SK-N-SH (cell line): ENCODE measurements around the gene RAB3GAP2. TPM values are rescaled to one million over a fixed set of nuclear protein-coding genes. Genes with fewer than 3 reads are reported as not detected.
"Not testable (repeated sequence)": the region's sequence is repeated elsewhere in the genome, so short reads cannot be mapped to it uniquely, and the experiment has no call there.

ENCODE experiments used
- CTCF ChIA-PET: fragments of 300-600, 350-600 bp; formaldehyde crosslinking; extraction: SDS; loops from one replicate; lab custom pipeline; 2021; lab: Yijun Ruan, JAX
- POLR2A ChIA-PET: fragments of 350-600 bp; sonication (Branson Sonifier 250); formaldehyde crosslinking; extraction: SDS; loops from one replicate; lab custom pipeline; 2020; ENCODE audit warnings: antibody characterized with exemption, inconsistent platforms; lab: Yijun Ruan, JAX
- DNase-seq: peaks from one replicate; pipeline ENCODE4 v3.0.0; 2012
- H2AFZ ChIP-seq: fragments of 200-600 bp; sonication (generic); 2 replicates; pipeline ENCODE4 v1.8.1; 2016; ENCODE audit warnings: antibody characterized with exemption, mild to moderate bottlenecking, low read depth
- H3F3A ChIP-seq: fragments of 200-600 bp; sonication (generic); replicated peaks from 2 replicates; pipeline ENCODE3; 2016; ENCODE audit warnings: antibody characterized with exemption, mild to moderate bottlenecking; ENCODE audit not compliant: insufficient read depth
- H3K27ac ChIP-seq, 2 experiments: fragments of 200-500 bp in 1 of 2; fragments of 200-600 bp in 1 of 2; sonication (Bioruptor generic) in 1 of 2; sonication (generic), shearing (Covaris generic) in 1 of 2; 2 replicates each; pipeline versions ENCODE4 v1.5.1 to v1.6.1; 2014 to 2016; ENCODE audit warnings: low read depth in 2 of 2, inconsistent platforms in 1 of 2, low read length in 1 of 2, mild to moderate bottlenecking in 1 of 2, mixed read lengths in 1 of 2
- H3K27me3 ChIP-seq: fragments of 200-600 bp; sonication (generic), shearing (Covaris generic); 2 replicates; pipeline ENCODE4 v1.6.1; 2016; ENCODE audit warnings: mixed run types; ENCODE audit not compliant: insufficient read depth
- H3K36me3 ChIP-seq, 2 experiments: fragments of 200-500 bp in 1 of 2; fragments of 200-600 bp in 1 of 2; sonication (Bioruptor generic) in 1 of 2; sonication (generic) in 1 of 2; replicated peaks in 1 of 2; 2 replicates each; pipeline versions ENCODE3 to v1.5.1; 2014 to 2016; ENCODE audit warnings: low read length in 1 of 2, mild to moderate bottlenecking in 1 of 2; ENCODE audit not compliant: insufficient read depth in 2 of 2, control insufficient read depth in 1 of 2
- H3K4me1 ChIP-seq, 2 experiments: fragments of 200-500 bp in 1 of 2; fragments of 200-600 bp in 1 of 2; sonication (Bioruptor generic) in 1 of 2; sonication (generic), shearing (Covaris generic) in 1 of 2; 2 replicates each; pipeline versions ENCODE4 v1.5.1 to v1.6.1; 2014 to 2016; ENCODE audit warnings: low read depth in 1 of 2, low read length in 1 of 2, mixed run types in 1 of 2; ENCODE audit not compliant: insufficient read depth in 2 of 2, control insufficient read depth in 1 of 2
- H3K4me2 ChIP-seq: fragments of 200-600 bp; sonication (generic), shearing (Covaris generic); 2 replicates; pipeline ENCODE4 v1.6.1; 2017; ENCODE audit warnings: mixed run types
- H3K4me3 ChIP-seq, 2 experiments: fragments of 200-500 bp in 1 of 2; fragments of 200-600 bp in 1 of 2; sonication (Bioruptor generic) in 1 of 2; sonication (generic), shearing (Covaris generic) in 1 of 2; 2 replicates each; pipeline versions ENCODE4 v1.5.1 to v1.8.1; 2014 to 2016; ENCODE audit warnings: low read depth in 2 of 2, inconsistent platforms in 1 of 2, low read length in 1 of 2, mild to moderate bottlenecking in 1 of 2, mixed read lengths in 1 of 2, moderate library complexity in 1 of 2
- H3K79me2 ChIP-seq: fragments of 200-600 bp; sonication (generic); 2 replicates; pipeline ENCODE4 v1.8.1; 2017; ENCODE audit warnings: mild to moderate bottlenecking; ENCODE audit not compliant: insufficient read depth
- H3K9ac ChIP-seq: fragments of 200-600 bp; sonication (generic); 2 replicates; pipeline ENCODE4 v1.6.1; 2017; ENCODE audit warnings: mixed run types
- H3K9me2 ChIP-seq: fragments of 200-600 bp; sonication (generic); 2 replicates; pipeline ENCODE4 v1.6.1; 2017; ENCODE audit warnings: mixed run types
- H3K9me3 ChIP-seq: fragments of 200-600 bp; sonication (generic); 2 replicates; pipeline ENCODE4 v1.6.1; 2017; ENCODE audit warnings: mixed run types, mild to moderate bottlenecking, moderate library complexity
- H4K20me1 ChIP-seq: fragments of 200-600 bp; sonication (generic); 2 replicates; pipeline ENCODE4 v1.6.1; 2017; ENCODE audit warnings: mild to moderate bottlenecking, mixed run types; ENCODE audit not compliant: insufficient read depth
- ELF1 ChIP-seq: IDR thresholded peaks from 2 replicates; pipeline ENCODE4 v1.4.0; 2012
- EP300 ChIP-seq, 2 experiments: IDR thresholded peaks; 2 replicates each; pipeline versions ENCODE4 v1.4.0 to v1.6.1; 2012; ENCODE audit warnings: borderline replicate concordance in 1 of 2, low read depth in 1 of 2, low read length in 1 of 2
- FOXJ3 ChIP-seq: sonication (generic); formaldehyde crosslinking; IDR thresholded peaks from 2 replicates; pipeline ENCODE4 v1.5.1; 2020; ENCODE audit warnings: mild to moderate bottlenecking, missing genetic modification reagents
- FOXM1 ChIP-seq: IDR thresholded peaks from 2 replicates; pipeline ENCODE4 v1.4.0; 2012; ENCODE audit warnings: low read depth, mild to moderate bottlenecking
- IRF3 ChIP-seq: fragments of 150-350 bp; IDR thresholded peaks from 2 replicates; pipeline ENCODE4 v1.6.1; 2016; ENCODE audit warnings: mild to moderate bottlenecking, low read depth, low read length
- MXI1 ChIP-seq: IDR thresholded peaks from 2 replicates; pipeline ENCODE4 v1.6.1; 2012; ENCODE audit warnings: mild to moderate bottlenecking, low read depth, low read length, improper control_type of control experiment
- PBX3 ChIP-seq: IDR thresholded peaks from 2 replicates; pipeline ENCODE4; 2012
- RAD21 ChIP-seq: IDR thresholded peaks from 2 replicates; pipeline ENCODE4 v1.6.1; 2012; ENCODE audit warnings: mild to moderate bottlenecking, low read length
- RCOR1 ChIP-seq: fragments of 150-350 bp; IDR thresholded peaks from 2 replicates; pipeline ENCODE4 v1.6.1; 2017; ENCODE audit warnings: antibody characterized with exemption, low read length
- SMC3 ChIP-seq: IDR thresholded peaks from 2 replicates; pipeline ENCODE4 v1.6.1; 2012; ENCODE audit warnings: low read depth, low read length, improper control_type of control experiment
- TAF1 ChIP-seq: IDR thresholded peaks from 2 replicates; pipeline ENCODE4 v1.6.1; 2012; ENCODE audit warnings: low read depth, mild to moderate bottlenecking, low read length, moderate library complexity, borderline replicate concordance
- TCF12 ChIP-seq: IDR thresholded peaks from 2 replicates; pipeline ENCODE4 v1.4.0; 2012
- TEAD4 ChIP-seq: IDR thresholded peaks from 2 replicates; pipeline ENCODE4 v1.4.0; 2012; ENCODE audit warnings: mild to moderate bottlenecking, borderline replicate concordance; ENCODE audit not compliant: insufficient read depth
- USF1 ChIP-seq: IDR thresholded peaks from 2 replicates; pipeline ENCODE4 v1.4.0; 2012; ENCODE audit warnings: low read depth, borderline replicate concordance
- YY1 ChIP-seq: IDR thresholded peaks from 2 replicates; pipeline ENCODE4 v1.4.0; 2012; ENCODE audit warnings: low read depth, mild to moderate bottlenecking
- WGBS: methylation state at CpG from one replicate; pipeline ENCODE4 v1.1.6; 2017; ENCODE audit warnings: low lambda C conversion rate; 5-methylcytosine and 5-hydroxymethylcytosine counted together
- polyA plus RNA-seq, 3 experiments: library from polyadenylated mRNA; depleted of rRNA; stranded (reverse); fragments of >200 nt; gene quantifications; 2 replicates each; pipeline ENCODE4 v1.2.3, GENCODE V29; 2012

The RAB3GAP2 gene
- polyA plus RNA-seq, 1 of the 3 experiments (the other 2 are of a cell fraction) = 9.3 TPM

- TF ChIP-seq YY1 (no peak), TAF1 (no peak), IRF3 (no peak), RAD21 (no peak), FOXM1 (no peak), ELF1 (no peak)
Measured at GRCh38 chr1:220160027-220160426, 112.2 kb downstream of the RAB3GAP2 start (continued).

- no peaks in the 10 kb centered on the region for H3K9me2 ChIP-seq
- no peaks in the 10 kb centered on the region for H3K79me2 ChIP-seq
- H3K36me3 ChIP-seq = peaks cover 52 to 70% of the 10 kb centered on the region in 2 experiments
- H2AFZ ChIP-seq = no peak overlapping the region
- no peaks in the 10 kb centered on the region for H3K27me3 ChIP-seq
- no peak overlapping the region for H3K4me2 ChIP-seq
- no peaks in the 10 kb centered on the region for H4K20me1 ChIP-seq
- no peak overlapping the region for H3K9ac ChIP-seq
- no peaks in the 10 kb centered on the region for H3F3A ChIP-seq
- no peak overlapping the region for H3K4me3 ChIP-seq
- no peak overlapping the region for H3K27ac ChIP-seq
- TF ChIP-seq TEAD4 (no peak), YY1 (no peak), USF1 (no peak), RCOR1 (no peak), RAD21 (no peak), TAF1 (no peak), MXI1 (no peak), EP300 (IDR thresholded peaks at IDR 0.05; ENCODE audit: borderline replicate concordance in 1 of 2, low read depth in 1 of 2, low read length in 1 of 2) (no peak), PBX3 (no peak), TCF12 (no peak), FOXJ3 (CRISPR knock-in tag) (no peak), SMC3 (no peak)
- TF ChIP-seq, all 33 proteins: peak for 0
- Histone ChIP-seq H3K4me1 (no peaks in the 10 kb centered on the region; a peak in 1 of 4 replicates), H3K9me3 (no peaks in the 10 kb centered on the region)
- WGBS = 97% methylated on average over 3 of the region's 3 CpGs
- CTCF ChIA-PET = interaction anchor here (2.3 kb wide), 1 partner anchor 37 kb away, joined by 8 read pairs; no protein-coding TSS in a partner anchor
- POLR2A ChIA-PET = no interaction called here
- no peak for DNase-seq
Measured at GRCh38 chr1:220159041-220159440, 113.2 kb downstream of the RAB3GAP2 start.

GRCh38 chr1:220158530-220158929 lies 113.7 kb downstream of the RAB3GAP2 start:
- H3K4me1 ChIP-seq, H3K79me2 ChIP-seq, H3K27me3 ChIP-seq, POLR2A ChIA-PET, H3K27ac ChIP-seq, CTCF ChIA-PET, H3F3A ChIP-seq, DNase-seq, H2AFZ ChIP-seq, H4K20me1 ChIP-seq, H3K9ac ChIP-seq, H3K4me2 ChIP-seq, H3K9me3 ChIP-seq, H3K9me2 ChIP-seq, H3K4me3 ChIP-seq: not testable (repeated sequence)
- WGBS = 97% methylated on average over 7 of the region's 7 CpGs
- H3K36me3 ChIP-seq = peaks cover 57 to 72% of the 10 kb centered on the region in 2 experiments
